Neural cell (in vitro differentiated cells): Measurements from ENCODE around the gene ZNF142. TPM values are rescaled to one million over a fixed set of nuclear protein-coding genes. Genes with fewer than 3 reads are reported as not detected.

Experiments
- H2AFZ ChIP-seq: fragments of 200-600, 300-800 bp; sonication (generic), shearing (Covaris generic); 2 replicates; pipeline ENCODE4 v1.6.0; 2014; ENCODE audit warnings: low read depth, mild to moderate bottlenecking, antibody characterized with exemption, low read length, moderate library complexity
- H3F3A ChIP-seq: fragments of 200-600 bp; shearing (Covaris generic); 2 replicates; pipeline ENCODE4 v1.6.1; 2016; ENCODE audit warnings: mild to moderate bottlenecking, moderate library complexity, mixed read lengths, antibody characterized with exemption, low read length; ENCODE audit not compliant: insufficient read depth, poor library complexity, severe bottlenecking
- H3K27ac ChIP-seq: fragments of 200-600, 300-800 bp; sonication (generic), shearing (Covaris generic); 2 replicates; pipeline ENCODE4 v1.5.1; 2014; ENCODE audit warnings: mild to moderate bottlenecking, low read length, moderate library complexity
- H3K27me3 ChIP-seq: fragments of 300-800, 200-600 bp; sonication (generic), shearing (Covaris generic); 2 replicates; pipeline ENCODE4 v1.6.0; 2014; ENCODE audit warnings: mild to moderate bottlenecking, low read depth, low read length, moderate library complexity; ENCODE audit not compliant: insufficient read depth
- H3K36me3 ChIP-seq: fragments of 300-800, 200-600 bp; sonication (generic), shearing (Covaris generic); 2 replicates; pipeline ENCODE4 v1.5.1; 2014; ENCODE audit warnings: mild to moderate bottlenecking, antibody characterized with exemption, low read length, moderate library complexity; ENCODE audit not compliant: insufficient read depth
- H3K4me2 ChIP-seq: fragments of 300-800, 200-600 bp; sonication (generic), shearing (Covaris generic); 2 replicates; pipeline ENCODE4 v1.6.0; 2014; ENCODE audit warnings: mild to moderate bottlenecking, low read length
- H3K4me3 ChIP-seq: fragments of 300-800, 200-600 bp; sonication (generic), shearing (Covaris generic); 2 replicates; pipeline ENCODE4 v1.5.1; 2014; ENCODE audit warnings: mild to moderate bottlenecking, low read length, moderate library complexity
- H3K79me2 ChIP-seq: fragments of 200-600 bp; shearing (Covaris generic); replicated peaks from 2 replicates; pipeline ENCODE4 v1.6.0; 2014; ENCODE audit warnings: mild to moderate bottlenecking, low read length, moderate library complexity; ENCODE audit not compliant: insufficient read depth
- H3K9ac ChIP-seq: fragments of 300-800, 200-600 bp; sonication (generic), shearing (Covaris generic); 2 replicates; pipeline ENCODE4 v1.6.1; 2016; ENCODE audit warnings: mild to moderate bottlenecking, low read length, mixed read lengths
- H3K9me2 ChIP-seq: fragments of 200-600 bp; shearing (Covaris generic); 2 replicates; pipeline ENCODE4 v1.6.1; 2016; ENCODE audit warnings: mild to moderate bottlenecking, low read length, mixed read lengths; ENCODE audit not compliant: insufficient read depth
- H3K9me3 ChIP-seq: fragments of 200-600, 300-800 bp; sonication (generic), shearing (Covaris generic); 2 replicates; pipeline ENCODE4 v1.6.1; 2016; ENCODE audit warnings: mild to moderate bottlenecking, mixed run types, low read length, moderate library complexity, mixed read lengths
- H4K20me1 ChIP-seq: fragments of 200-600 bp; shearing (Covaris generic); 2 replicates; pipeline ENCODE4 v1.6.1; 2016; ENCODE audit warnings: mild to moderate bottlenecking, mixed run types; ENCODE audit not compliant: insufficient read depth
- EP300 ChIP-seq: fragments of 450-650 bp; conservative IDR thresholded peaks from 2 replicates; pipeline ENCODE4 v1.6.1; 2014; ENCODE audit warnings: antibody characterized with exemption, mild to moderate bottlenecking, moderate library complexity; ENCODE audit not compliant: poor library complexity, severe bottlenecking
- EZH2 ChIP-seq: fragments of 200-600, 300-800 bp; shearing (Covaris generic), sonication (generic); IDR thresholded peaks from 2 replicates; pipeline ENCODE4 v1.6.1; 2014; ENCODE audit warnings: antibody characterized with exemption, low read length, borderline replicate concordance, mild to moderate bottlenecking; ENCODE audit not compliant: insufficient read depth, poor library complexity, severe bottlenecking
- MXI1 ChIP-seq: fragments of 450-650 bp; conservative IDR thresholded peaks from 2 replicates; pipeline ENCODE4 v1.6.1; 2014; ENCODE audit warnings: antibody characterized with exemption, mild to moderate bottlenecking; ENCODE audit not compliant: poor library complexity, severe bottlenecking
- POLR2AphosphoS5 ChIP-seq: IDR thresholded peaks from 2 replicates; pipeline ENCODE4 v1.6.1; 2012
- RAD21 ChIP-seq: fragments of 450-650 bp; conservative IDR thresholded peaks from 2 replicates; pipeline ENCODE4 v1.6.1; 2014; ENCODE audit warnings: antibody characterized with exemption, mild to moderate bottlenecking, moderate library complexity
- SMC3 ChIP-seq: fragments of 450-650 bp; conservative IDR thresholded peaks from 2 replicates; pipeline ENCODE4 v1.6.1; 2014; ENCODE audit warnings: antibody characterized with exemption, mild to moderate bottlenecking, moderate library complexity; ENCODE audit not compliant: poor library complexity
- TAF1 ChIP-seq: IDR thresholded peaks from 2 replicates; pipeline ENCODE4 v1.6.1; 2012; ENCODE audit warnings: low read depth
- polyA plus RNA-seq: library from polyadenylated mRNA; depleted of rRNA; stranded (reverse); fragments of >200 nt; gene quantifications from 2 replicates; pipeline ENCODE4 v1.2.3, GENCODE V29; 2014
- TF ChIP-seq, protein P1 (sequence below): IDR thresholded peaks from 2 replicates; pipeline ENCODE4 v1.6.1; 2012; ENCODE audit warnings: borderline replicate concordance
- TF ChIP-seq, protein P2 (sequence below): fragments of 450-650 bp; IDR thresholded peaks from 2 replicates; pipeline ENCODE4 v1.5.1; 2014; ENCODE audit warnings: antibody characterized with exemption, mild to moderate bottlenecking, moderate library complexity; ENCODE audit not compliant: poor library complexity, severe bottlenecking

ZNF142 gene
- polyA plus RNA-seq, 1 donor from 2014 or later: 4.8 TPM

- no peak overlapping the region for H3K27ac ChIP-seq
- H3K36me3 ChIP-seq: peaks cover 20% of the 10 kb centered on the region
- H3K27me3 ChIP-seq: no peaks in the 10 kb centered on the region
- H3F3A ChIP-seq: no peaks in the 10 kb centered on the region
- H2AFZ ChIP-seq: no peak overlapping the region
- no peak overlapping the region for H3K4me3 ChIP-seq
- H3K4me2 ChIP-seq: no peak overlapping the region
- H3K79me2 ChIP-seq: no peaks in the 10 kb centered on the region
- H4K20me1 ChIP-seq: no peaks in the 10 kb centered on the region
- TF ChIP-seq RAD21 (no peak), EP300 (no peak), MXI1 (no peak), POLR2AphosphoS5 (no peak), TAF1 (no peak), EZH2 (no peak)
- TF ChIP-seq, protein P1, sequence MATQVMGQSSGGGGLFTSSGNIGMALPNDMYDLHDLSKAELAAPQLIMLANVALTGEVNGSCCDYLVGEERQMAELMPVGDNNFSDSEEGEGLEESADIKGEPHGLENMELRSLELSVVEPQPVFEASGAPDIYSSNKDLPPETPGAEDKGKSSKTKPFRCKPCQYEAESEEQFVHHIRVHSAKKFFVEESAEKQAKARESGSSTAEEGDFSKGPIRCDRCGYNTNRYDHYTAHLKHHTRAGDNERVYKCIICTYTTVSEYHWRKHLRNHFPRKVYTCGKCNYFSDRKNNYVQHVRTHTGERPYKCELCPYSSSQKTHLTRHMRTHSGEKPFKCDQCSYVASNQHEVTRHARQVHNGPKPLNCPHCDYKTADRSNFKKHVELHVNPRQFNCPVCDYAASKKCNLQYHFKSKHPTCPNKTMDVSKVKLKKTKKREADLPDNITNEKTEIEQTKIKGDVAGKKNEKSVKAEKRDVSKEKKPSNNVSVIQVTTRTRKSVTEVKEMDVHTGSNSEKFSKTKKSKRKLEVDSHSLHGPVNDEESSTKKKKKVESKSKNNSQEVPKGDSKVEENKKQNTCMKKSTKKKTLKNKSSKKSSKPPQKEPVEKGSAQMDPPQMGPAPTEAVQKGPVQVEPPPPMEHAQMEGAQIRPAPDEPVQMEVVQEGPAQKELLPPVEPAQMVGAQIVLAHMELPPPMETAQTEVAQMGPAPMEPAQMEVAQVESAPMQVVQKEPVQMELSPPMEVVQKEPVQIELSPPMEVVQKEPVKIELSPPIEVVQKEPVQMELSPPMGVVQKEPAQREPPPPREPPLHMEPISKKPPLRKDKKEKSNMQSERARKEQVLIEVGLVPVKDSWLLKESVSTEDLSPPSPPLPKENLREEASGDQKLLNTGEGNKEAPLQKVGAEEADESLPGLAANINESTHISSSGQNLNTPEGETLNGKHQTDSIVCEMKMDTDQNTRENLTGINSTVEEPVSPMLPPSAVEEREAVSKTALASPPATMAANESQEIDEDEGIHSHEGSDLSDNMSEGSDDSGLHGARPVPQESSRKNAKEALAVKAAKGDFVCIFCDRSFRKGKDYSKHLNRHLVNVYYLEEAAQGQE: no peak
- no peaks in the 10 kb centered on the region for H3K9me2 ChIP-seq
- H3K9me3 ChIP-seq: no peaks in the 10 kb centered on the region
- H3K9ac ChIP-seq: no peak overlapping the region
Observed at GRCh38 chr2:218644721-218645120, 14.7 kb downstream of the ZNF142 start.

- H3K4me3 ChIP-seq: no peak overlapping the region
- no peak overlapping the region for H3K4me2 ChIP-seq
- H3K9me3 ChIP-seq: no peaks in the 10 kb centered on the region
- H3F3A ChIP-seq: no peaks in the 10 kb centered on the region
- peaks cover 18% of the 10 kb centered on the region for H3K36me3 ChIP-seq
- no peak overlapping the region for H2AFZ ChIP-seq
- no peaks in the 10 kb centered on the region for H4K20me1 ChIP-seq
- no peak overlapping the region for H3K27ac ChIP-seq
- no peaks in the 10 kb centered on the region for H3K27me3 ChIP-seq
- TF ChIP-seq EZH2: no peak
- TF ChIP-seq, protein P2, sequence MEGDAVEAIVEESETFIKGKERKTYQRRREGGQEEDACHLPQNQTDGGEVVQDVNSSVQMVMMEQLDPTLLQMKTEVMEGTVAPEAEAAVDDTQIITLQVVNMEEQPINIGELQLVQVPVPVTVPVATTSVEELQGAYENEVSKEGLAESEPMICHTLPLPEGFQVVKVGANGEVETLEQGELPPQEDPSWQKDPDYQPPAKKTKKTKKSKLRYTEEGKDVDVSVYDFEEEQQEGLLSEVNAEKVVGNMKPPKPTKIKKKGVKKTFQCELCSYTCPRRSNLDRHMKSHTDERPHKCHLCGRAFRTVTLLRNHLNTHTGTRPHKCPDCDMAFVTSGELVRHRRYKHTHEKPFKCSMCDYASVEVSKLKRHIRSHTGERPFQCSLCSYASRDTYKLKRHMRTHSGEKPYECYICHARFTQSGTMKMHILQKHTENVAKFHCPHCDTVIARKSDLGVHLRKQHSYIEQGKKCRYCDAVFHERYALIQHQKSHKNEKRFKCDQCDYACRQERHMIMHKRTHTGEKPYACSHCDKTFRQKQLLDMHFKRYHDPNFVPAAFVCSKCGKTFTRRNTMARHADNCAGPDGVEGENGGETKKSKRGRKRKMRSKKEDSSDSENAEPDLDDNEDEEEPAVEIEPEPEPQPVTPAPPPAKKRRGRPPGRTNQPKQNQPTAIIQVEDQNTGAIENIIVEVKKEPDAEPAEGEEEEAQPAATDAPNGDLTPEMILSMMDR: no peak
- TF ChIP-seq EP300: no peak
- no peak for TF ChIP-seq TAF1
- TF ChIP-seq SMC3: no peak
- TF ChIP-seq, protein P1: no peak
- no peak for TF ChIP-seq POLR2AphosphoS5
- TF ChIP-seq MXI1: no peak
- TF ChIP-seq RAD21: no peak
- no peaks in the 10 kb centered on the region for H3K79me2 ChIP-seq
- no peak overlapping the region for H3K9ac ChIP-seq
- H3K9me2 ChIP-seq: no peaks in the 10 kb centered on the region
Observed at GRCh38 chr2:218643751-218644310, 15.6 kb downstream of the ZNF142 start.
